Limb (tissue), 2 donors: ENCODE measurements around the gene YOD1.

Experiments used
- DNase-seq, 2 donors: peaks; one replicate each; pipeline ENCODE4 v3.0.0-alpha.2; 2016; ENCODE audit errors: extremely low spot score in 2 of 2

Gene YOD1

GRCh38 chr1:207073906-207074820 is 23.2 kb upstream of the YOD1 start:
- DNase-seq, result no peak

GRCh38 chr1:207072233-207072632 is 21.2 kb upstream of the YOD1 start:
- no peak for DNase-seq

GRCh38 chr1:207071426-207071825 is 20.4 kb upstream of the YOD1 start:
- DNase-seq, result no peak

- DNase-seq, result no peak
These were observed 19.8 kb upstream of the YOD1 start for GRCh38 chr1:207070811-207071210.

- DNase-seq, result no peak
These were observed 19.0 kb upstream of the YOD1 start for GRCh38 chr1:207069858-207070506.

GRCh38 chr1:207069061-207069460 is 18.1 kb upstream of the YOD1 start:
- DNase-seq, result no peak

GRCh38 chr1:207067665-207068064 is 16.7 kb upstream of the YOD1 start:
- DNase-seq, result no peak

- no peak for DNase-seq
These were observed 16.2 kb upstream of the YOD1 start for GRCh38 chr1:207067185-207067584.

- no peak for DNase-seq
These were observed 13.6 kb upstream of the YOD1 start for GRCh38 chr1:207064561-207064960.

- DNase-seq, result no peak
These were observed 12.0 kb upstream of the YOD1 start for GRCh38 chr1:207063014-207063413.

- DNase-seq, result no peak
These were observed 11.1 kb upstream of the YOD1 start for GRCh38 chr1:207062058-207062457.

GRCh38 chr1:207060596-207060995 is 9.6 kb upstream of the YOD1 start:
- DNase-seq, result no peak

- no peak for DNase-seq
These were observed 8.9 kb upstream of the YOD1 start for GRCh38 chr1:207059881-207060280.

GRCh38 chr1:207058878-207059867 is 8.2 kb upstream of the YOD1 start:
- no peak for DNase-seq

GRCh38 chr1:207058252-207058651 is 7.2 kb upstream of the YOD1 start:
- no peak for DNase-seq

- no peak for DNase-seq
These were observed 5.7 kb upstream of the YOD1 start for GRCh38 chr1:207056673-207057072.

GRCh38 chr1:207055386-207056001 is 4.5 kb upstream of the YOD1 start:
- no peak for DNase-seq

- DNase-seq, result no peak
These were observed 3.5 kb upstream of the YOD1 start for GRCh38 chr1:207054491-207054890.

GRCh38 chr1:207052911-207053769 is 2.1 kb upstream of the YOD1 start, which contains the start of gene PFKFB2:
Gene PFKFB2, plus strand, starts transcription at chr1:207053275. Its CDS starts 1,443 bp downstream, at chr1:207054718.
- peak; percentile 93 to 96 for DNase-seq
